ENCODE measurements around the gene TSPAN12.

Gene TSPAN12

GRCh38 chr7:120770206-120770605 lies 87.7 kb downstream of the TSPAN12 start:
- Histone ChIP-seq H3K4me1 (ENCODE audit: control insufficient read depth, insufficient read depth, low read length) (no peaks in the 10 kb centered on the region), H3K36me3 (ENCODE audit: control insufficient read depth in 2 of 2, insufficient read depth in 1 of 2, low read length in 2 of 2) (no peaks in the 10 kb centered on the region), H3K27ac (ENCODE audit: extremely low read depth, low read depth, low read length) (no peak overlapping the region), H3K4me3 (ENCODE audit: low read depth, low read length) (no peak overlapping the region), H3K9me3 (ENCODE audit: control insufficient read depth, insufficient read depth, low read depth, low read length) (no peaks in the 10 kb centered on the region)
- POLR2A ChIA-PET: no interaction called here
- TF ChIP-seq ZNF707 (tag by site-specific recombination; IDR thresholded peaks at IDR 0.05) (no peak), ZNF366 (tag by site-specific recombination; conservative IDR thresholded peaks at IDR 0.05) (no peak), ZNF521 (tag by site-specific recombination; IDR thresholded peaks at IDR 0.05) (no peak), ZNF391 (tag by site-specific recombination; IDR thresholded peaks at IDR 0.05; ENCODE audit: borderline replicate concordance, low read depth) (no peak), ZNF529 (tag by site-specific recombination; IDR thresholded peaks at IDR 0.05; ENCODE audit: insufficient replicate concordance) (no peak), ZNF600 (tag by site-specific recombination; IDR thresholded peaks at IDR 0.05) (no peak), ZNF133 (tag by site-specific recombination; IDR thresholded peaks at IDR 0.05) (no peak)
- TF ChIP-seq, protein P1, sequence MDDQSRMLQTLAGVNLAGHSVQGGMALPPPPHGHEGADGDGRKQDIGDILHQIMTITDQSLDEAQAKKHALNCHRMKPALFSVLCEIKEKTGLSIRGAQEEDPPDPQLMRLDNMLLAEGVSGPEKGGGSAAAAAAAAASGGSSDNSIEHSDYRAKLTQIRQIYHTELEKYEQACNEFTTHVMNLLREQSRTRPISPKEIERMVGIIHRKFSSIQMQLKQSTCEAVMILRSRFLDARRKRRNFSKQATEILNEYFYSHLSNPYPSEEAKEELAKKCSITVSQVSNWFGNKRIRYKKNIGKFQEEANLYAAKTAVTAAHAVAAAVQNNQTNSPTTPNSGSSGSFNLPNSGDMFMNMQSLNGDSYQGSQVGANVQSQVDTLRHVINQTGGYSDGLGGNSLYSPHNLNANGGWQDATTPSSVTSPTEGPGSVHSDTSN (CRISPR knock-in tag; IDR thresholded peaks at IDR 0.05): no peak
- CTCF ChIA-PET: no interaction called here

DNA sequence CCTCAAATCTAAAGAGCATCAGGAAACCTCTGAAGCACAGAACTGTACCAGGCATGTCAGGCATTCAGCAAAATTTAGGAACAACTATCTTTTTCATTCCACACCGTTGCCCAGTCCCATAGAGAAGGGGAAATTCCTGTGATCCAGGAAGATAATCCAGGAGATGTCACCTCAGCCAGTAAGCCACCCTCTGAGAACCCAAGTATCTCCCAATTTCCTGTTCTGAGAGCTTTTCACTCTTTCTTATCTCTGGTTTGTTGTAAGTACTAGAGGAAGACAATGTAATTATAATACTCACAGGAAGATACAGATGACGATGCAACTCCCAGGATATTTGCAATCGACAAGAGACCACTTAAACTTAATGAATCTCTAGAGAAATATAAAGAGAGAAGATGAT lies 97.1 kb downstream of the TSPAN12 start:
- CTCF ChIA-PET: no interaction called here
- Histone ChIP-seq H3K27ac (ENCODE audit: extremely low read depth, low read depth, low read length) (no peak overlapping the region), H3K36me3 (ENCODE audit: control insufficient read depth in 2 of 2, insufficient read depth in 1 of 2, low read length in 2 of 2) (no peaks in the 10 kb centered on the region), H3K4me1 (ENCODE audit: control insufficient read depth, insufficient read depth, low read length) (no peaks in the 10 kb centered on the region), H3K9me3 (ENCODE audit: control insufficient read depth, insufficient read depth, low read depth, low read length) (no peaks in the 10 kb centered on the region), H3K4me3 (ENCODE audit: low read depth, low read length) (no peak overlapping the region)
- no peak for TF ChIP-seq ZNF184 (tag by site-specific recombination; IDR thresholded peaks at IDR 0.05)
- TF ChIP-seq ZNF629 (tag by site-specific recombination; IDR thresholded peaks at IDR 0.05): no peak
- POLR2A ChIA-PET: no interaction called here

DNA sequence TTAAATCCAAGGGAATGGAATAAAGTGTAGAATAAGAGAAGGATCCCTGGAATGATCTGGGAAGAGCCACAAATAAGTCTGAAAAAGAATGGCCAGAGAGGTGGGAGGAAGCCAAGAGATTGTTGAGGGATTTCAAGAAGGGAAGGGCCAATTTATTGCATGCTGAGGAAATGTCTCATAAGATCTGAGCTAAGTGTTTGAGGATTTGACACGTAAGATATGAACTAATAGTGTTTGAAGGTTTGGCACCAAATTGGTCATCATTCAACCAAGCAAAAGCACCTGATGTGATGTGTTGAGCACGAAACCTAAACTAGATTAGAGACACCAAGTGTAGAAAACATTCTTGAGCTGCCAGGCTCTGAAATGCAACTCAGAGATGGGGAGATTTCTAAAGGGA lies 97.9 kb downstream of the TSPAN12 start:
- Histone ChIP-seq H3K4me1 (ENCODE audit: control insufficient read depth, insufficient read depth, low read length) (no peaks in the 10 kb centered on the region), H3K4me3 (ENCODE audit: low read depth, low read length) (no peak overlapping the region), H3K9me3 (ENCODE audit: control insufficient read depth, insufficient read depth, low read depth, low read length) (no peaks in the 10 kb centered on the region), H3K27ac (ENCODE audit: extremely low read depth, low read depth, low read length) (no peak overlapping the region), H3K36me3 (ENCODE audit: control insufficient read depth in 2 of 2, insufficient read depth in 1 of 2, low read length in 2 of 2) (no peaks in the 10 kb centered on the region)
- ChIA-PET CTCF (interaction anchor here (0.5 kb wide), 1 partner anchor 28 kb away, joined by 5 read pairs; no protein-coding TSS in a partner anchor), POLR2A (no interaction called here)
- TF ChIP-seq HOXC10 (CRISPR knock-in tag; IDR thresholded peaks at IDR 0.05): no peak
- no peak for TF ChIP-seq YY1 (tag by site-specific recombination; IDR thresholded peaks at IDR 0.05)
- TF ChIP-seq ZNF311 (tag by site-specific recombination; IDR thresholded peaks at IDR 0.05; ENCODE audit: borderline replicate concordance): no peak
- no peak for TF ChIP-seq ZNF416 (tag by site-specific recombination; IDR thresholded peaks at IDR 0.05)

GRCh38 chr7:120743128-120743527 lies 114.8 kb downstream of the TSPAN12 start:
- Histone ChIP-seq H3K27ac (ENCODE audit: extremely low read depth, low read depth, low read length) (no peak overlapping the region), H3K4me3 (ENCODE audit: low read depth, low read length) (no peak overlapping the region), H3K9me3 (ENCODE audit: control insufficient read depth, insufficient read depth, low read depth, low read length) (no peaks in the 10 kb centered on the region), H3K4me1 (ENCODE audit: control insufficient read depth, insufficient read depth, low read length) (no peaks in the 10 kb centered on the region), H3K36me3 (ENCODE audit: control insufficient read depth in 2 of 2, insufficient read depth in 1 of 2, low read length in 2 of 2) (no peaks in the 10 kb centered on the region)
- POLR2A ChIA-PET: no interaction called here
- CTCF ChIA-PET: interaction anchor here (0.8 kb wide), 1 partner anchor 10 kb away, joined by 3 read pairs; no protein-coding TSS in a partner anchor
- TF ChIP-seq ELK4 (IDR thresholded peaks at IDR 0.05; ENCODE audit: borderline replicate concordance, low read depth, low read length) (no peak), HOXD13 (CRISPR knock-in tag; IDR thresholded peaks at IDR 0.05; ENCODE audit: borderline replicate concordance) (no peak), YY2 (tag by site-specific recombination; IDR thresholded peaks at IDR 0.05) (no peak), ZNF391 (tag by site-specific recombination; IDR thresholded peaks at IDR 0.05; ENCODE audit: borderline replicate concordance, low read depth) (no peak), ZNF747 (tag by site-specific recombination; IDR thresholded peaks at IDR 0.05) (no peak), SALL2 (tag by site-specific recombination; IDR thresholded peaks at IDR 0.05; ENCODE audit: borderline replicate concordance) (no peak), AEBP2 (tag by site-specific recombination; IDR thresholded peaks at IDR 0.05; ENCODE audit: borderline replicate concordance) (no peak), KLF8 (tag by site-specific recombination; IDR thresholded peaks at IDR 0.05) (no peak), ZNF132 (tag by site-specific recombination; IDR thresholded peaks at IDR 0.05; ENCODE audit: borderline replicate concordance) (no peak), ZBTB49 (tag by site-specific recombination; IDR thresholded peaks at IDR 0.05; ENCODE audit: low read depth) (no peak), ZBTB48 (tag by site-specific recombination; IDR thresholded peaks at IDR 0.05) (no peak)

Data from HEK293 (cell line).